Mesenchymal stem cell (in vitro differentiated cells and primary cell): ENCODE data around the gene MOGAT2.
"Not testable (repeated sequence)": the region's sequence is repeated elsewhere in the genome, so short reads cannot be mapped to it uniquely, and the experiment has no call there.

Experiments
- DNase-seq: peaks from one replicate; pipeline ENCODE4 v3.0.0-alpha.2; 2013
- H2AFZ ChIP-seq: one replicate; pipeline ENCODE4 v1.6.1; 2013; ENCODE audit warnings: low read depth, mild to moderate bottlenecking, control low read depth, inconsistent platforms, low read length, moderate library complexity
- H2AK5ac ChIP-seq: 2 replicates; pipeline ENCODE4 v1.6.1; 2013; ENCODE audit warnings: low read length, moderate library complexity, mild to moderate bottlenecking, inconsistent platforms; ENCODE audit not compliant: severe bottlenecking
- H2BK120ac ChIP-seq: one replicate; pipeline ENCODE4 v1.6.1; 2013; ENCODE audit warnings: low read depth, mild to moderate bottlenecking, inconsistent platforms, low read length, moderate library complexity
- H2BK12ac ChIP-seq, 2 experiments: one replicate each; pipeline ENCODE4 v1.6.1; 2013; ENCODE audit warnings: inconsistent platforms in 2 of 2, low read length in 2 of 2, mild to moderate bottlenecking in 2 of 2, moderate library complexity in 2 of 2, control low read depth in 1 of 2
- H2BK15ac ChIP-seq: one replicate; pipeline ENCODE4 v1.6.1; 2013; ENCODE audit warnings: mild to moderate bottlenecking, low read depth, inconsistent platforms; ENCODE audit not compliant: poor library complexity, severe bottlenecking
- H2BK5ac ChIP-seq: 2 replicates; pipeline ENCODE4 v1.6.1; 2013; ENCODE audit warnings: low read depth, mild to moderate bottlenecking, low read length, control low read depth, inconsistent platforms; ENCODE audit not compliant: poor library complexity, severe bottlenecking
- H3K14ac ChIP-seq, 2 experiments: one replicate each; pipeline ENCODE4 v1.6.1; 2013; ENCODE audit warnings: inconsistent platforms in 2 of 2, low read length in 2 of 2, control low read depth in 1 of 2, mild to moderate bottlenecking in 1 of 2, moderate library complexity in 1 of 2
- H3K18ac ChIP-seq, 2 experiments: one replicate each; pipeline ENCODE4 v1.6.1; 2013; ENCODE audit warnings: inconsistent platforms in 2 of 2, low read length in 2 of 2, control low read depth in 1 of 2, low read depth in 1 of 2, mild to moderate bottlenecking in 1 of 2
- H3K23ac ChIP-seq, 2 experiments: one replicate each; pipeline ENCODE4 v1.6.1; 2013; ENCODE audit warnings: inconsistent platforms in 2 of 2, low read length in 2 of 2, mild to moderate bottlenecking in 2 of 2, moderate library complexity in 2 of 2, control low read depth in 1 of 2
- H3K27ac ChIP-seq: 2 replicates; pipeline ENCODE4 v1.5.1; 2013; ENCODE audit warnings: mild to moderate bottlenecking, moderate library complexity, low read length, control low read depth, inconsistent platforms; ENCODE audit not compliant: poor library complexity, severe bottlenecking
- H3K27me3 ChIP-seq, 2 experiments: 2 replicates each; pipeline versions ENCODE4 v1.6.1 to v1.7.0; 2013; ENCODE audit warnings: low read length in 2 of 2, mild to moderate bottlenecking in 2 of 2, moderate library complexity in 2 of 2, control low read depth in 1 of 2, inconsistent platforms in 1 of 2; ENCODE audit not compliant: control insufficient read depth in 1 of 2, insufficient read depth in 1 of 2
- H3K36me3 ChIP-seq, 2 experiments: 2 replicates each; pipeline versions ENCODE4 v1.6.1 to v1.7.0; 2013; ENCODE audit warnings: low read length in 2 of 2, control low read depth in 1 of 2, inconsistent platforms in 1 of 2, low read depth in 1 of 2, mild to moderate bottlenecking in 1 of 2; ENCODE audit not compliant: insufficient read depth in 2 of 2, control insufficient read depth in 1 of 2
- H3K4ac ChIP-seq, 2 experiments: one replicate each; pipeline ENCODE4 v1.6.1; 2013; ENCODE audit warnings: inconsistent platforms in 2 of 2, low read length in 2 of 2, mild to moderate bottlenecking in 2 of 2, moderate library complexity in 2 of 2, control low read depth in 1 of 2, low read depth in 1 of 2
- H3K4me1 ChIP-seq: 2 replicates; pipeline ENCODE4 v1.6.1; 2013; ENCODE audit warnings: low read depth, low read length, control low read depth; ENCODE audit not compliant: control insufficient read depth, insufficient read depth
- H3K4me2 ChIP-seq: 2 replicates; pipeline ENCODE4 v1.6.1; 2013; ENCODE audit warnings: low read length, mild to moderate bottlenecking, inconsistent platforms; ENCODE audit not compliant: poor library complexity, severe bottlenecking
- H3K4me3 ChIP-seq, 2 experiments: 2 replicates each; pipeline versions ENCODE4 v1.5.1 to v1.7.0; 2013; ENCODE audit warnings: low read length in 2 of 2, mild to moderate bottlenecking in 2 of 2, control low read depth in 1 of 2, low read depth in 1 of 2; ENCODE audit not compliant: insufficient read depth in 1 of 2
- H3K79me1 ChIP-seq: replicated peaks from 2 replicates; pipeline ENCODE4 v1.6.1; 2013; ENCODE audit warnings: mild to moderate bottlenecking, control low read depth, low read length, inconsistent platforms; ENCODE audit not compliant: poor library complexity, severe bottlenecking
- H3K9ac ChIP-seq: 2 replicates; pipeline ENCODE4 v1.7.0; 2013; ENCODE audit warnings: mild to moderate bottlenecking, low read length, moderate library complexity
- H3K9me3 ChIP-seq: 2 replicates; pipeline ENCODE4 v1.7.0; 2013; ENCODE audit warnings: mild to moderate bottlenecking, low read length; ENCODE audit not compliant: control insufficient read depth
- H4K8ac ChIP-seq: one replicate; pipeline ENCODE4 v1.6.1; 2013; ENCODE audit warnings: inconsistent platforms, mild to moderate bottlenecking, low read length, moderate library complexity
- H4K91ac ChIP-seq: one replicate; pipeline ENCODE4 v1.6.1; 2013; ENCODE audit warnings: mild to moderate bottlenecking, low read length, inconsistent platforms
- WGBS: methylation state at CpG from one replicate; pipeline ENCODE4 v1.1.7; 2013; ENCODE audit warnings: mixed read lengths; 5-methylcytosine and 5-hydroxymethylcytosine counted together

MOGAT2 gene

DNA sequence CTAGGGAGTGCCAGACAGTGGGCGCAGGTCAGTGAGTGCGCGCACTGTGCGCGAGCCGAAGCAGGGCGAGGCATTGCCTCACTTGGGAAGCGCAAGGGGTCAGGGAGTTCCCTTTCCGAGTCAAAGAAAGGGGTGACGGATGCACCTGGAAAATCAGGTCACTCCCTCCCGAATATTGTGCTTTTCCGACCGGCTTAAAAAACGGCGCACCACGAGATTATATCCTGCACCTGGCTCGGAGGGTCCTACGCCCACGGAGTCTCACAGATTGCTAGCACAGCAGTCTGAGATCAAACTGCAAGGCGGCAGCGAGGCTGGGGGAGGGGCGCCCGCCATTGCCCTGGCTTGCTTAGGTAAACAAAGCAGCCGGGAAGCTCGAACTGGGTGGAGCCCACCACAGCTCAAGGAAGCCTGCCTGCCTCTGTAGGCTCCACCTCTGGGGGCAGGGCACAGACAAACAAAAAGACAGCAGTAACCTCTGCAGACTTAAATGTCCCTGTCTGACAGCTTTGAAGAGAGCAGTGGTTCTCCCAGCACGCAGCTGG, 31.2 kb downstream of the MOGAT2 start:
- not testable (repeated sequence) for H3K23ac ChIP-seq, H2BK12ac ChIP-seq, H3K18ac ChIP-seq, H3K14ac ChIP-seq, H3K4me1 ChIP-seq, H2AK5ac ChIP-seq, DNase-seq, H3K4me2 ChIP-seq, H4K8ac ChIP-seq, H3K4ac ChIP-seq, H3K4me3 ChIP-seq, H2BK5ac ChIP-seq, H3K27ac ChIP-seq, H2AFZ ChIP-seq, H2BK120ac ChIP-seq, H3K36me3 ChIP-seq, H3K9me3 ChIP-seq, H3K9ac ChIP-seq, H2BK15ac ChIP-seq, H3K79me1 ChIP-seq, H4K91ac ChIP-seq
- WGBS, result no CpG with 5 or more reads among the region's 26 CpGs
- peaks cover 12 to 27% of the 10 kb centered on the region in 2 experiments for H3K27me3 ChIP-seq

- H3K4me2 ChIP-seq, DNase-seq, H2BK15ac ChIP-seq, H3K27ac ChIP-seq, H3K9me3 ChIP-seq, H4K91ac ChIP-seq, H2BK12ac ChIP-seq, H3K79me1 ChIP-seq, H3K9ac ChIP-seq, H3K4me1 ChIP-seq, H4K8ac ChIP-seq, H3K4ac ChIP-seq, H3K14ac ChIP-seq, H2AFZ ChIP-seq, H2AK5ac ChIP-seq, H2BK5ac ChIP-seq, H3K36me3 ChIP-seq, H3K4me3 ChIP-seq, H3K18ac ChIP-seq, H2BK120ac ChIP-seq, H3K23ac ChIP-seq: not testable (repeated sequence)
- H3K27me3 ChIP-seq, result peaks cover 0 to 14% of the 10 kb centered on the region in 2 experiments
These were observed 37.3 kb downstream of the MOGAT2 start for GRCh38 chr11:75754933-75755332.

DNA sequence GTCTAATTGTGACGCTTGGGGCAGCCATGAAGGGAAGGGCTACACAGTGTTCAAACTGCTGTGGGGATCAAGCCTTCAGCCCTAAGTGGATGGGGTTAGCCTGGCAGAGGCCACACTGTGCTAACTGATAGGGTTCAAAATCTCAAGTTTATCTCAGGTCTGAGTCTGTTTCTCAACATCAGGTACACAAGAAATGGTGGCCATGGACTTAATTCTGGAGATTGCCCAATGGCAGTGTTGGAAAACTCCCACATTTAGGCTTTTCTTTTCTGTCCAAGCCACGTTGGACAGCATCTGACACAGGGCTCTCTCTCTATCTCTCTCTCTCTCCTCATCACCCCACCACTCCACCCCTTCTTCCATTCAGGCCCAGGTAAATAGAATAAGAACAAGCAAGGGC, 40.0 kb downstream of the MOGAT2 start:
- Histone ChIP-seq H3K4me2 (no peak overlapping the region), H3K4me1 (no peaks in the 10 kb centered on the region), H2BK5ac (no peak overlapping the region), H3K9ac (no peak overlapping the region), H3K79me1 (no peaks in the 10 kb centered on the region), H2BK12ac (no peak overlapping the region), H2BK120ac (no peak overlapping the region), H3K23ac (no peak overlapping the region), H2BK15ac (no peak overlapping the region), H3K18ac (no peak overlapping the region), H2AK5ac (no peak overlapping the region), H4K8ac (no peak overlapping the region), H3K4ac (no peak overlapping the region), H3K14ac (no peak overlapping the region), H3K9me3 (no peaks in the 10 kb centered on the region), H2AFZ (no peak overlapping the region), H3K27me3 (peaks cover 0 to 14% of the 10 kb centered on the region in 2 experiments), H4K91ac (no peak overlapping the region), H3K27ac (no peak overlapping the region), H3K4me3 (no peak overlapping the region), H3K36me3 (no peaks in the 10 kb centered on the region)
- 57% methylated on average over 2 of the region's 2 CpGs for WGBS
- no peak for DNase-seq

- no peaks in the 10 kb centered on the region for H3K4me1 ChIP-seq
These were observed 42.2 kb downstream of the MOGAT2 start for GRCh38 chr11:75759832-75760231.

More at GRCh38 chr11:75759832-75760231, 42.2 kb downstream of the MOGAT2 start:
- 83% methylated on average over 4 of the region's 4 CpGs for WGBS
- Histone ChIP-seq H2BK120ac (no peak overlapping the region), H3K4ac (no peak overlapping the region), H2AK5ac (no peak overlapping the region), H2AFZ (no peak overlapping the region), H4K91ac (no peak overlapping the region), H3K27me3 (peaks cover 0 to 17% of the 10 kb centered on the region in 2 experiments), H3K9ac (no peak overlapping the region), H3K79me1 (no peaks in the 10 kb centered on the region), H3K4me2 (no peak overlapping the region), H3K14ac (no peak overlapping the region), H2BK15ac (no peak overlapping the region), H3K36me3 (no peaks in the 10 kb centered on the region), H3K18ac (no peak overlapping the region), H2BK12ac (no peak overlapping the region), H4K8ac (no peak overlapping the region), H3K27ac (no peak overlapping the region), H3K23ac (no peak overlapping the region), H2BK5ac (no peak overlapping the region), H3K9me3 (no peaks in the 10 kb centered on the region), H3K4me3 (no peak overlapping the region)
- DNase-seq, result no peak
